ENCODE measurements around the gene GNG7.
"Not testable (repeated sequence)": the region's sequence is repeated elsewhere in the genome, so short reads cannot be mapped to it uniquely, and the experiment has no call there.

- not testable (repeated sequence) for TF ChIP-seq POLR2A (IDR thresholded peaks at IDR 0.05; ENCODE audit: low read depth, low read length); CTCF (IDR thresholded peaks at IDR 0.05; ENCODE audit: extremely low read depth in 1 of 2, insufficient read depth in 1 of 2, low read depth in 1 of 2, low read length in 2 of 2); EZH2 (IDR thresholded peaks at IDR 0.05; ENCODE audit: borderline replicate concordance, low read depth, low read length, severe bottlenecking); MYC (IDR thresholded peaks at IDR 0.05; ENCODE audit: low read depth, low read length); POLR2AphosphoS5 (IDR thresholded peaks at IDR 0.05; ENCODE audit: insufficient read depth, low read depth, low read length); MAX (IDR thresholded peaks at IDR 0.05; ENCODE audit: insufficient read depth, insufficient read length); FOS (IDR thresholded peaks at IDR 0.05; ENCODE audit: borderline replicate concordance, insufficient read depth, low read length)
These were observed 93.5 kb downstream of the GNG7 start for GRCh38 chr19:2609034-2609388.

All from endothelial cell of umbilical vein (primary cell).